HuH-7 (cell line): ENCODE measurements around the gene HJV.
A peak's percentile ranks its signal among the peaks of the same experiment; 100 is the strongest.

Experiments
- DNase-seq: peaks from one replicate; pipeline ENCODE4 v3.0.0; 2011; ENCODE audit warnings: low spot score

Gene HJV

DNA sequence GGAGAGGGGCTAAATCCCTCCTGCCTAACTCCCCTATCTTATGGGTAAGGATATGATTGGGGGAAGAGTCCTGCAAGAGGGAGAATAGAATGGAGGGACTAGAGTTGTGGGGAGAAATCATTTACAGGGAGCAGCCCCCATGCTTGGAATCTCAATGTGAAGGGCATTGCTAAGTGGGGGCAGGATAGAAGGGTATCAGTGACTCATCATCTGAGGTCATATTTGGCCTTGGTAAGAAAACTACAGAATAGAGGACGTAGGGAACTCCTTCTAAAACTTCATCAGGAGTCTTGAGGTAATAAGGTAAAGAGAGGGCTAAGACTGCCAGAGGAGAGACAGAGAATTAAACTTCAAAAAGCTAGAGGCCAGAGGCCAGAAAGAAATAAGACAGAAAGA lies 487 bp downstream of the HJV start:
- DNase-seq: no peak

GRCh38 chr1:146020058-146021049 lies 1.2 kb downstream of the HJV start:
- peak; percentile 73 for DNase-seq

GRCh38 chr1:146019231-146020057 lies 2.1 kb downstream of the HJV start:
- no peak for DNase-seq

DNA sequence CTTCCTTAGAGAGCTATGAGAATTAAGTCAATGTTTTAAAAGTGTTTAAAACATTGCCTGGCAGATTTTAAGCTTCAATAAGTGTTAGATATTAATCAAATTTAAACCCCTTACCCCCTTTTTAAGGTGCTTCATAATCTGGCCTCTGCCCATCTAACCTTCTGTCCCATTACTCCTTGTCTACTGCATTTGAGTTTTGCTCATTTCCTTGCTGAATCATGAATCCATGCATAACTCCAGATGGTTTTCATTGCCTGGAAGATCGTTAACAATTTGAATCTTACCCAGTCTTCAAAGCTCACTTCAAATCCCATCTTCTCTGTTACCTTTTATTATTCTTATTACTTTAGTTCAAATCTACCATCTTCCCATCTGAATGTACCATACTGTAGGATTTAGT lies 4.6 kb downstream of the HJV start:
- DNase-seq: no peak

DNA sequence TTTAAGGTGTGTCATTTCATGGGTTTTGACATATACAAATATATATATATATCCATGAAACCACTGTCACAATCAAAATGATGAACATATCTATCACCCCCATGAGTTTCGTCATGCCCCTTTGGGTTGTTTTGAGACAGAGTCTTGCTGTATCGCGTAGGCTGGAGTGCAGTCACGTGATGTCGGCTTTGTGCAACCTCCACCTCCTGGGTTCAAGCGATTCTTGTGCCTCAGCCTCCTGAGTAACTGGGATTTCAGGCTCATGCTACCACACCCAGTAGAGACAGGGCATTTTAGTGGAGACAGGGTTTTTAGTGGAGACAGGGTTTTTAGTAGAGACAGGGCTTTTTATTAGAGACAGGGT lies 8.0 kb downstream of the HJV start:
- DNase-seq: no peak

GRCh38 chr1:146012703-146013558 lies 8.6 kb downstream of the HJV start:
- peak; percentile 55 for DNase-seq

- DNase-seq: no peak
Observed at GRCh38 chr1:146010126-146010738, 11.3 kb downstream of the HJV start.

- no peak for DNase-seq
Observed at GRCh38 chr1:146007489-146008133, 13.9 kb downstream of the HJV start.

GRCh38 chr1:146001709-146002108 lies 19.8 kb downstream of the HJV start:
- no peak for DNase-seq

DNA sequence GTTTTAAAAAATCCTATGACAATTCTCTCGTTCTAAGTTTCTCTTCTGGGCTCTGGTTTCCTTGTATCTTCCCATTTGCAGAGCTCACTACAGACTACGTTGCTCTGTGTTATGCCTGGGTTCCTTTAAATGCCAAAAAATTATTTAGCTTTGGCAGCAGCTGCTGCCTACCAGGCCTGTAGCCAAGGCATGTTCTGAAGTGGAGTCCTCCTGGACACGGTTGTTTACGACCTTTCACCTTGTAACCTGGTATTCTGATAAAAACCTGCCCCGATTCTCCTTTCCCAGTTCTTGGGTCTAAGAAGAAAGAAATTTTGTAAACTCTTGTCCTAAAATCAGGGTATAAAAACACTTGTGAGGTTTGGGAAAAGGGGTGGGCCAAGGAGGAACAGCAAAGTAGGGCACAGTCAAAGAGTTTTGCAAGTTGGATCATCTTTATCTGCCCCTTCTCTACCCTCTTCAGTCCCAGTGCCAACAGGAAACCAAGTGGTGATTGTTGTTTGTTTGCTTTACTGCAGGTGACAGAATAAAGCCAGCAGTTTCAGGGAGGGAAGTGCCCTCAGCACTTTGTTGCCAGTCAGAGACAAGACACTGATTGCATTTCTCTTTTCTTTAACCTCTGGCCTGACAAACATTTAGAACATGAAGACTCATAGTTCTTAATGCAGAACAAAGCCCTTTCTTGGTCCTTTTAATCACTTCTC lies 22.1 kb downstream of the HJV start:
- DNase-seq: no peak

- no peak for DNase-seq
Observed at GRCh38 chr1:145997718-145998023, 23.9 kb downstream of the HJV start.

DNA sequence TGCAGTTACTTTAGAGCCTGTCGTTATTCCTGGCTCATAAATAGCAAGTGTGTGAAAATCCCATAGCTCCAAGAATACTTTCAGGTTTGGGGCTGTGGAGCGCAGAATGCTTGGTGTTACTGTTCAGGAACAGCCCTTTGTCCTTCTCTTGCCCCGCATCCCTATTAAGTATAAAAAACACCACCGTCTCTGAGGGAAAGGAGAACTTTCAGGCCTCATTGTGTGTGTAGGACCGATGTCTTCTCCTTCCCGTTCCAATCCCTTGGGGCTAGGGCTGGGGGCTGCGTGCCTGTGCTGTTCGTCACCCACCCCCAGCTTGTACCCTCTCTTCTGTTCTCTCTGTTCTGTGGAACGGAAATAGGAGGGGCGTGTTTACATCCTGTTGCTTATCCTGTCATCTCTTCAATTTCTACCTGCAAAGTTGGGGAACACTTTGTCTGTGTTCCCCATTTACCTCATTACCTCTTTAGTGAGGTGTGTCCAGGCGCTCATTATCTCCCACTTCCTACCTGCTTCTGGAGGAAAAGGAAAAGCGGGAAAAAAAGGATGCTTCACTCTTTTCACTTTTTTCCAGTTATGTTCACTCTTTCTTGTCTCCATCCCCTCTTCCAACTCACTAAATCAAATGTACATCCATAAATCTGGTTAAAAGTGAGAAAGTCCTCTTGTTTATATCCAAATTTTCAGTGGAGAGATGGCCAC lies 24.4 kb downstream of the HJV start:
- no peak for DNase-seq

DNA sequence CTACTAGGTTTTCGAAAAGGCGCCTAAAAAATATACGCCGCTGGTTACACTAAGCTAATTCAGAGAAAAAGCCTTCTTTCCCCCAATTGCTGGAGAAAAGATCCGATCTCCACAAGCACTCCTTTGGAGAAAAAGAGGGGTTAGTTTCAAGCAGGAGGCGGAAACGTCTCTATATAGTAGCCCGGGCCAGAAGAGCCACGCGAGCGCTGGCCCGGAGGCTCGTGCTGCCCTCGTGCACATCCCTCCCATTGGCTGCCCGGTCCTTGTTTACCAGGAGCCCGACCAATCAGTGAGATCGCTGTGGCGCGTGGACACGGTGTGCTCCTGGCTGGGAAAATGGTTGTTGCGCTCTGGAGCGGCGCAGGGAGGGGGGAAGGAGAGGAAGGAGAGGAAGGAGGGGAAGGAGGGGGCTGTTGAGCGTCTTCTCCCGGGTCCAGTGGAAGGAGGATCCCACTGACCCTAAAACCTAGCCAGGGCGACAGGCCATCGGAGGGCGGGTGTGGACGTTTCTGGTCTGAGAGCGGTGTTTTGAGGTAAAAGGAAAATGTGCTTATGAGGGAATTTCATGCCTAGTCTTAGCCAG lies 25.0 kb downstream of the HJV start, which contains the start of gene TXNIP:
Gene TXNIP (minus strand): TSS at position 147 of the 583 bp plus-strand sequence. CDS start 313 bp downstream, outside the sequence.
- DNase-seq: peak; percentile 92

DNA sequence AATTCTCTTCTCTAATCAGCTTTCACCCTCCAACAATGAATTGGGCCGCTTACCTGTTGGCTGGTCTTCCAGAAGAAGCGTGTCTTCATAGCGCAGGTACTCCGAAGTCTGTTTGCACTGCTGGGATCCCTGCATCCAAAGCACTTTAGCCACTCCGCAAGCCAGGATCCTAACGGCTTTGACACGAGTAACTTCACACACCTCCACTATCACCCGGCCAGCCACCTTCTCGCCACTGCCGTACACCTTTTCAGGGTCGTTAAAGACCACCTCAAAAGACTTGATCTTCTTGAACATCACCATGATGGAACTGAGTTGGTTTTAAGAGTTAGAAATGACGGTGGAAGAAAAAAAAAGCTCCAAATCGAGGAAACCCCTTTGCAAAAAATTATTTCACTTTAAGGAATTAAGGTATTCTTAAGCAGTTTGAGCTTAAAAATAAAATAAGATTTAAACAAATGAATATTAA lies 25.5 kb downstream of the HJV start:
- no peak for DNase-seq

DNA sequence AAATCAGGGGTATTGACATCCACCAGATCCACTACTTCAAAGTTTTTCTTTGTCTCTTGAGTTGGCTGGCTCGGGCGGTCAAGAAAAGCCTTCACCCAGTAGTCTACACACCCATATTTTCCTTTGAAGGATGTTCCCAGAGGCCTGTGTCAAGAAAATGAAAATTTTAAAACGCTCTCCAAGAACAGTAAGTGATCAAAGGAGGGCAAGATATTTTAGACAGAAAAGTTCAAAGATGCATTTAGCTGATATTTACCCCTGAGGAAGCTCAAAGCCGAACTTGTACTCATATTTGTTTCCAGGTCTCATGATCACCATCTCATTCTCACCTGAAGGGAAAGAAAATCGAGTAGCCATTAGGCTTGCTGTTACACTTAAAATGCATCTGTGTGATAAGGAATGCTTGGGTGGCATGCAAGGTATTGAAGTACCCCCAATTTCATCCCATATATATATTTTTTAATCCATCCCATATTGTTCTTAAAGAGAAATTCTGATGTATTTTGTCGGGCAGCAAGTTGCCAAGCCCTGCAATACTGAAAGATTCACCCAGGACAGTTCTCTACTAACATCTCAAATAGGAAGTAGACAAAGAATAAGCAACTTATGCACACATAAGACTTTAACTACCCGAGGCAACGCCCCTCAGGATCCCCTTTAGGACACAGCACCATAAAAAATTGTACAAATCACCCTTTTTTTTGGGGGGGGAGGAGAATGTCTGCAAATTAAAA lies 26.2 kb downstream of the HJV start:
- no peak for DNase-seq

- no peak for DNase-seq
Observed at GRCh38 chr1:145994391-145995120, 27.0 kb downstream of the HJV start.

GRCh38 chr1:145993618-145994390 lies 27.7 kb downstream of the HJV start:
- no peak for DNase-seq
